ENCODE measurements around the gene BAIAP2L2.

GRCh38 chr22:38097058-38097457 is 13.4 kb downstream of the BAIAP2L2 start:
- TF ChIP-seq POLR2AphosphoS5 (IDR thresholded peaks at IDR 0.05; ENCODE audit: low read depth) (no peak), CTCF (conservative IDR thresholded peaks at IDR 0.05; ENCODE audit: low read depth in 2 of 2) (no peak), EZH2 (IDR thresholded peaks at IDR 0.05; ENCODE audit: low read depth, unreplicated experiment) (no peak), STAT1 (IDR thresholded peaks at IDR 0.05; ENCODE audit: unreplicated experiment) (no peak), JUNB (IDR thresholded peaks at IDR 0.05; ENCODE audit: unreplicated experiment) (no peak), CREB1 (CRISPR knock-in tag; IDR thresholded peaks at IDR 0.05; ENCODE audit: low read depth) (no peak), REST (IDR thresholded peaks at IDR 0.05; ENCODE audit: unreplicated experiment) (no peak), ZNF114 (CRISPR knock-in tag; IDR thresholded peaks at IDR 0.05) (no peak), EZH2phosphoT487 (IDR thresholded peaks at IDR 0.05; ENCODE audit: unreplicated experiment) (no peak)
